Caco-2 (cell line): ENCODE data around the gene MOB2. TPM values are rescaled to one million over a fixed set of nuclear protein-coding genes. Genes with fewer than 3 reads are reported as not detected.
"Not testable (repeated sequence)": the region's sequence is repeated elsewhere in the genome, so short reads cannot be mapped to it uniquely, and the experiment has no call there.

Source experiments
- BruUV-seq: library from RNA; stranded (reverse); fragments of 400-500 nt; replicated peaks from 2 replicates; lab custom pipeline; 2021; lab: Mats Ljungman, UMichigan
- CTCF ChIA-PET: fragments of 300-600 bp; sonication (Branson Sonifier 250); formaldehyde crosslinking; loops from one replicate; lab custom pipeline; 2022; ENCODE audit warnings: antibody characterized with exemption; lab: Charles Lee
- POLR2A ChIA-PET: fragments of 300-600 bp; sonication (Branson Sonifier 250); formaldehyde crosslinking; loops from one replicate; lab custom pipeline; 2022; ENCODE audit warnings: antibody characterized with exemption; lab: Charles Lee
- DNase-seq, 2 experiments: peaks; one replicate each; pipeline versions ENCODE4 v3.0.0 to v3.0.0-alpha.2; 2020 to 2022
- H3K27me3 ChIP-seq: replicated peaks from 2 replicates; pipeline ENCODE4 v1.6.0; 2011; ENCODE audit warnings: low read length; ENCODE audit not compliant: control insufficient read depth, insufficient read depth
- H3K36me3 ChIP-seq: 2 replicates; pipeline ENCODE4 v1.5.1; 2011; ENCODE audit warnings: low read length; ENCODE audit not compliant: control insufficient read depth, insufficient read depth
- H3K4me1 ChIP-seq: fragments of 250-450 bp; sonication (Bioruptor Pico); 2 replicates; pipeline ENCODE4 v1.5.1; 2020; ENCODE audit warnings: mild to moderate bottlenecking
- H3K4me3 ChIP-seq: 2 replicates; pipeline ENCODE4 v1.5.1; 2011; ENCODE audit warnings: low read depth, mild to moderate bottlenecking, control low read depth, low read length
- H3K9me3 ChIP-seq: fragments of 250-450 bp; sonication (Bioruptor Pico); 2 replicates; pipeline ENCODE4 v1.5.1; 2020; ENCODE audit warnings: mild to moderate bottlenecking, moderate library complexity
- H3K27ac Mint-ChIP-seq: one replicate; pipeline ENCODE4 v1.8.0; 2022; ENCODE audit warnings: mixed read lengths; ENCODE audit not compliant: unreplicated experiment
- H3K27me3 Mint-ChIP-seq: one replicate; pipeline ENCODE4 v1.8.0; 2022; ENCODE audit warnings: mixed read lengths; ENCODE audit not compliant: insufficient read depth, unreplicated experiment
- H3K36me3 Mint-ChIP-seq: one replicate; pipeline ENCODE4 v1.8.0; 2022; ENCODE audit warnings: mild to moderate bottlenecking, mixed read lengths; ENCODE audit not compliant: insufficient read depth, unreplicated experiment
- H3K4me1 Mint-ChIP-seq: one replicate; pipeline ENCODE4 v1.8.0; 2022; ENCODE audit warnings: low read depth, mixed read lengths; ENCODE audit not compliant: unreplicated experiment
- H3K4me3 Mint-ChIP-seq: one replicate; pipeline ENCODE4 v1.8.0; 2022; ENCODE audit warnings: mild to moderate bottlenecking, moderate library complexity, mixed read lengths; ENCODE audit not compliant: unreplicated experiment
- H3K9me3 Mint-ChIP-seq: one replicate; pipeline ENCODE4 v1.8.0; 2022; ENCODE audit warnings: mixed read lengths; ENCODE audit not compliant: unreplicated experiment
- intact Hi-C: fragments of 100-400 bp; cut with micrococcal nuclease; formaldehyde crosslinking; loops from one replicate; pipeline ENCODE4 v1.10.0; 2022; ENCODE audit not compliant: unreplicated experiment
- total RNA-seq: library from RNA; stranded (reverse); gene quantifications from 2 replicates; pipeline ENCODE4 v1.2.3, GENCODE V29; 2022
- TF ChIP-seq, protein P1 (sequence below), 2 experiments: fragments of 200-600 bp in 1 of 2; IDR thresholded peaks; 1 replicate in 1 of 2; 2 replicates in 1 of 2; pipeline versions ENCODE4 v1.5.1 to v1.8.0; 2011 to 2022; ENCODE audit warnings: antibody characterized with exemption in 1 of 2, control low read depth in 1 of 2, inconsistent platforms in 1 of 2, low read depth in 1 of 2, low read length in 1 of 2, mild to moderate bottlenecking in 1 of 2, moderate library complexity in 1 of 2; ENCODE audit not compliant: insufficient read depth in 1 of 2, severe bottlenecking in 1 of 2, unreplicated experiment in 1 of 2

The MOB2 gene
- total RNA-seq, 1 experiment from 2014 or later = 32.7 TPM

DNA sequence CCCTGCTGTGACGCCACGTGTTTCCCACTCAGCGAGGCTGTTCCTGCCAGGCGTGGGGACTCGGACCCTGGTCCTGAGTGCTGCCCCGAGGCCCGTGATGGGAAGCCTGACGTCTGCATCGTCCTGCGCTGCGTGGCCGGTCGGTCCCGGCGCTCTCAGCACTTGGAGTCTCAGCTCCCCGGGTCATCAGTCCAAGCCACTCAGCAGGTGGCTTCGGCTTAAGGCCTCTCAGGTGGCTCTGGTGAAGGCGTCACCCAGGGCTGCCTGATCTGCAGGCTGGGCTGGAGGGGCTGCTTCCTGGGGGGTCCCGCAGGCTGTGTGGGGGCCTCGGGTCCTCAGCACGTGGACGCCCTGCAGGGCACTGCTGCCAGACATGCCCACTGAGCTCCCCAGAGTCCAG lies 61.6 kb downstream of the MOB2 start:
- Histone ChIP-seq H3K36me3 (no peaks in the 10 kb centered on the region), H3K27me3 (no peaks in the 10 kb centered on the region), H3K9me3 (peaks cover 30% of the 10 kb centered on the region), H3K4me3 (no peak overlapping the region), H3K4me1 (no peaks in the 10 kb centered on the region)
- intact Hi-C loops = no loop called here
- Mint-ChIP-seq H3K27ac (no peak overlapping the region), H3K4me3 (no peak overlapping the region), H3K9me3 (no peaks in the 10 kb centered on the region), H3K36me3 (peaks cover 13% of the 10 kb centered on the region), H3K4me1 (no peaks in the 10 kb centered on the region), H3K27me3 (no peaks in the 10 kb centered on the region)
- ChIA-PET CTCF (no interaction called here), POLR2A (no interaction called here)
- no TSS peak for BruUV-seq
- TF ChIP-seq, protein P1, sequence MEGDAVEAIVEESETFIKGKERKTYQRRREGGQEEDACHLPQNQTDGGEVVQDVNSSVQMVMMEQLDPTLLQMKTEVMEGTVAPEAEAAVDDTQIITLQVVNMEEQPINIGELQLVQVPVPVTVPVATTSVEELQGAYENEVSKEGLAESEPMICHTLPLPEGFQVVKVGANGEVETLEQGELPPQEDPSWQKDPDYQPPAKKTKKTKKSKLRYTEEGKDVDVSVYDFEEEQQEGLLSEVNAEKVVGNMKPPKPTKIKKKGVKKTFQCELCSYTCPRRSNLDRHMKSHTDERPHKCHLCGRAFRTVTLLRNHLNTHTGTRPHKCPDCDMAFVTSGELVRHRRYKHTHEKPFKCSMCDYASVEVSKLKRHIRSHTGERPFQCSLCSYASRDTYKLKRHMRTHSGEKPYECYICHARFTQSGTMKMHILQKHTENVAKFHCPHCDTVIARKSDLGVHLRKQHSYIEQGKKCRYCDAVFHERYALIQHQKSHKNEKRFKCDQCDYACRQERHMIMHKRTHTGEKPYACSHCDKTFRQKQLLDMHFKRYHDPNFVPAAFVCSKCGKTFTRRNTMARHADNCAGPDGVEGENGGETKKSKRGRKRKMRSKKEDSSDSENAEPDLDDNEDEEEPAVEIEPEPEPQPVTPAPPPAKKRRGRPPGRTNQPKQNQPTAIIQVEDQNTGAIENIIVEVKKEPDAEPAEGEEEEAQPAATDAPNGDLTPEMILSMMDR (IDR thresholded peaks at IDR 0.05; ENCODE audit: insufficient read depth in 1 of 2, low read depth in 1 of 2, low read length in 1 of 2, severe bottlenecking in 1 of 2, unreplicated experiment in 1 of 2) = no peak
- DNase-seq = no peak

DNA sequence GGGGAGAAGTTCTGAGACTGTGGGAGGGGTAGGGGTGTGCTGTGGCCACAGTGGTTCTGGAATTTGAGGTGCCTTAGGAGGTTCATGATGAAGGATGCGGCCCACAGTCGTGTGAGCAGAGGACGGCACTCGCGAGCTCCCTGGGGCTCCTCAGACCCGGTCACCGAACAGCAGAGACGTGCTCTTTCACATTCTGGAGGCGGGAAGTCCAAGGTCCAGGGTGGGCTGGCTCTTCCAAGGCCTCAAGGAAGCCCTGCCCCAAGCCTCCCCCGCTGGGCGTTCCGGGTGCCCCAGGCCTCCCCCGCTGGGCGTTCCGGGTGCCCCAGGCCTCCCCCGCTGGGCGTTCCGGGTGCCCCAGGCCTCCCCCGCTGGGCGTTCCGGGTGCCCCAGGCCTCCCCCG lies 63.2 kb downstream of the MOB2 start:
- H3K4me3 ChIP-seq, intact Hi-C loops, H3K4me1 ChIP-seq, H3K4me1 Mint-ChIP-seq, CTCF ChIA-PET, DNase-seq, BruUV-seq, POLR2A ChIA-PET, H3K4me3 Mint-ChIP-seq, H3K36me3 ChIP-seq, H3K9me3 Mint-ChIP-seq, H3K27me3 Mint-ChIP-seq, H3K27ac Mint-ChIP-seq, H3K27me3 ChIP-seq: not testable (repeated sequence)
- H3K36me3 Mint-ChIP-seq = peaks cover 13% of the 10 kb centered on the region
- H3K9me3 ChIP-seq = peaks cover 29% of the 10 kb centered on the region

DNA sequence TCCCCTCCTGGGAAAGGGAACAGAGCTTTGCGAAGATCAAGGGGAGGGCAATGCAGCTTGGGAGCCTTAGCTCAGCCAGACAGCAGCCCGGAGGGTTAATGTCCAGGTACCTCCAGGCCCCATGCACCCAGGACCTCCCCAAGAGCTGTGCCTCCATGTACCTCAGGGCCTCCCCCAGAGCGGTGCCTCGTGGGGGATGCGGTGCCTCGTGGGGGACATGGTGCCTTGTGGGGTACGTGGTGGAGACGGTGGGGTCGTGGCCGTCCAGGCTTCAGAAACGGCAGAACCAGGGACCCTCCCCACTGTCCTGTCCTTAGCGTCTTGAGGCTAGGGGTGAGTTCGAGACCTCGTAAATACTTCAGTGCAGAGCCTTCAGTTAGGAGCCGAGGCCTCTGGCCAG lies 63.6 kb downstream of the MOB2 start:
- Histone ChIP-seq H3K27me3 (no peaks in the 10 kb centered on the region), H3K36me3 (no peaks in the 10 kb centered on the region), H3K4me1 (no peaks in the 10 kb centered on the region), H3K9me3 (peaks cover 25% of the 10 kb centered on the region), H3K4me3 (no peak overlapping the region)
- Mint-ChIP-seq H3K9me3 (no peaks in the 10 kb centered on the region), H3K27me3 (no peaks in the 10 kb centered on the region), H3K4me3 (no peak overlapping the region), H3K4me1 (no peaks in the 10 kb centered on the region), H3K36me3 (peaks cover 13% of the 10 kb centered on the region), H3K27ac (no peak overlapping the region)
- TF ChIP-seq, protein P1 (IDR thresholded peaks at IDR 0.05; ENCODE audit: insufficient read depth in 1 of 2, low read depth in 1 of 2, low read length in 1 of 2, severe bottlenecking in 1 of 2, unreplicated experiment in 1 of 2) = no peak
- no peak for DNase-seq
- ChIA-PET CTCF (interaction anchor here (0.6 kb wide), 1 partner anchor 1123 kb away, joined by 6 read pairs; no protein-coding TSS in a partner anchor), POLR2A (no interaction called here)
- BruUV-seq = no TSS peak
- intact Hi-C loops = no loop called here

DNA sequence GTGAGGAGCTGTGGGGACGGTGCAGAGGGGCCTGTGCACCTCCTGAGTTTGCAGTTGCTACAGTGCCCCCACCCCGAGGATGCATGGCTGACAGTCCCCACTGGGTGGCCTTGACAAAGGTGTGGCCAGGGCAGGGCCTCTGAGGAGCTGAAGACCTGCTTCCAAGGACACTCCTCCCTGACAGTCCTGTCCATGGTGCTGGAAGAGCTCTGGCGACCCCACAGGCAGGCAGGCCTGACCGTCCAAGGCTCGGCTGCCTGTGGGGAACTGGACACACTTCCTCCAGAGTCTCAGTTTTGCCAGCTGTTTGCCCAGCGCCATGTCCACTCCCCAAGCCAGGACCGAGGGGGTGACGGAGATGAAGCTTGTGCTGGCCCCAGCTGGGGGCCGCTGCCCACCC lies 64.1 kb downstream of the MOB2 start:
- Mint-ChIP-seq H3K27ac (no peak overlapping the region), H3K27me3 (no peaks in the 10 kb centered on the region), H3K4me1 (no peaks in the 10 kb centered on the region), H3K36me3 (peaks cover 13% of the 10 kb centered on the region), H3K9me3 (no peaks in the 10 kb centered on the region), H3K4me3 (no peak overlapping the region)
- H3K36me3 ChIP-seq = no peaks in the 10 kb centered on the region
- ChIA-PET CTCF (interaction anchor here (0.6 kb wide), 1 partner anchor 1123 kb away, joined by 6 read pairs; no protein-coding TSS in a partner anchor), POLR2A (no interaction called here)
- no peak overlapping the region for H3K4me3 ChIP-seq
- no peaks in the 10 kb centered on the region for H3K27me3 ChIP-seq
- BruUV-seq = no TSS peak
- peak; percentile 48 to 63 for DNase-seq
- TF ChIP-seq, protein P1 (IDR thresholded peaks at IDR 0.05; ENCODE audit: insufficient read depth in 1 of 2, low read depth in 1 of 2, low read length in 1 of 2, severe bottlenecking in 1 of 2, unreplicated experiment in 1 of 2) = no peak
- no peaks in the 10 kb centered on the region for H3K4me1 ChIP-seq
- peaks cover 24% of the 10 kb centered on the region for H3K9me3 ChIP-seq
- intact Hi-C loops = no loop called here
